ENCODE data around the gene TMC1. TPM values are rescaled to one million over a fixed set of nuclear protein-coding genes. Genes with fewer than 3 reads are reported as not detected.

TMC1 gene
- total and polyA plus RNA-seq, 2 of the 8 experiments (the other 6 are each of a cell fraction or from before 2014, with no cell fraction given): 0.95 to 0.98 TPM

DNA sequence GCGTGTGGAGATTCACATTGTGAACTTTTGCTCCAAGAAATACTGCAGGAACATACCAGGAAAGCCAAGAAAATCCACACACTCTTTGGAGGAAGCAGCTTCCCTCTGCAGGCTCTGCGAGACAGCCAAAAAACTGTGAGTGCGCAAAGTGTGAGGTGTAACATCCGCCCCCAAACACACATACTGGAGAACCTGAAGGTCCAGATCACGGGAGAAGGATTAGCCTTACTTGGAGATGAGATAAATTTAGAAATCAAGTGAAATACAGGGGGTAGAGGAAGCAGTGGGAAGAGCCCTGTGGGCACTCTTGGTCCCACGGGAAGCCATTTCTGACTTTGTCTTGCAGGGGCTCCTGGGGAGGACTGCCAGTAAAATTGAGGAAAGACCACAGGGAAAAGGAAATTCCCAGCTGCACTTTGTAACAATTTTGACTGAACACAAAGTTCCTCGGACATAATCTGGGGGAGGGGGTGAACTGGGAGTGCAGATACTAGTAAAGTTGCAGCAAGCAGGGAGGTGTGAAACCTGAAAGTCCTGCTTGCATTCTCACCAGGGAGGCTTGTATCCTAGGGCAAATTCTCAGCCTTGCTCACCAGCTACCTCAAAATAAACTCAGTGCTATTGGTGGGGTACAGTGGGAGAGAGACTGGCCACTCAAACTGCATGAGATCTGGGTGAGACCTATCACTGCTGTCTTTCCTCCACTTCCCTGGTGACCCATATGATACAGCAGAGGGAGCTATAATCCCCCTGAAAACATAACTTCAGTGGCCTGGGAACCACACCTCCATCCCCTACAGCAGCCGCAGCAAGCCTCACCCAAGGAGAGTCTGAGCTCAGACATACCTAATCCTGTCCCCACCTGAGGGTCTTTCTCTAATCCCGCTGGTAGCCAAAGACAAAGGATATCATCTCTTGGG, 322.4 kb downstream of the TMC1 start:
- DNase-seq (ENCODE audit: low read depth in 1 of 2, low spot score in 2 of 2) (no peak), FAIRE-seq (peak; percentile 57)
- no peak overlapping the region for H4K5ac ChIP-seq (ENCODE audit: insufficient read length, low read depth, low read length)
- no peak overlapping the region; the same call in 1 of the 2 replicates for H4K8ac ChIP-seq (ENCODE audit: extremely low read depth, insufficient read depth, low read length)
- no peak overlapping the region for H3K14ac ChIP-seq (ENCODE audit: insufficient read length)
- WGBS, 2 experiments (ENCODE audit: extremely low coverage in 1 of 2, insufficient coverage in 1 of 2, insufficient read length in 1 of 2, insufficient replicate concordance in 2 of 2, low coverage in 1 of 2, low lambda C conversion rate in 2 of 2, missing lambda C conversion rate in 1 of 2): 86% methylated on average over 9 of the region's 9 CpGs; no CpG with 5 or more reads in 1 of the 2 experiments
- POLR2A ChIA-PET (ENCODE audit: partially characterized antibody): interaction anchor here (0.9 kb wide), 1 partner anchor 478 kb away, joined by 3 read pairs; no protein-coding TSS in a partner anchor
- H3K27ac ChIP-seq (ENCODE audit: low read depth, low read length): no peak overlapping the region
- H3K23ac ChIP-seq (ENCODE audit: insufficient read length): no peak overlapping the region
- no peaks in the 10 kb centered on the region for H3K79me2 ChIP-seq (ENCODE audit: control insufficient read depth in 1 of 2, insufficient read depth in 2 of 2, low read length in 2 of 2)
- no peak overlapping the region for H3K4me3 ChIP-seq (ENCODE audit: extremely low read depth in 1 of 4, insufficient read depth in 2 of 4, low read depth in 3 of 4, low read length in 4 of 4)
- no peak overlapping the region for H2BK20ac ChIP-seq (ENCODE audit: low read length)
- H3K9me3 ChIP-seq (ENCODE audit: insufficient read depth in 2 of 2, low read depth in 1 of 2, low read length in 1 of 2): peaks cover 2 to 13% of the 10 kb centered on the region in 2 experiments; a peak in 2 of 4 replicates
- no peak overlapping the region for H2AK5ac ChIP-seq (ENCODE audit: low read depth, low read length)
- H2BK5ac ChIP-seq (ENCODE audit: low read depth, low read length): no peak overlapping the region
- H2BK12ac ChIP-seq (ENCODE audit: low read depth, low read length): no peak overlapping the region
- H3K79me1 ChIP-seq (ENCODE audit: low read depth, low read length): no peaks in the 10 kb centered on the region
- H3K56ac ChIP-seq (replicated peaks; ENCODE audit: insufficient read length, low read depth, low read length): no peak overlapping the region
- H3K4ac ChIP-seq (replicated peaks; ENCODE audit: insufficient read length, low read depth, low read length): no peak overlapping the region
- no peak overlapping the region for H4K91ac ChIP-seq (replicated peaks; ENCODE audit: insufficient read length, low read length)
- H3K18ac ChIP-seq (ENCODE audit: extremely low read depth, low read length): no peak overlapping the region
- no peak overlapping the region for H2BK15ac ChIP-seq (ENCODE audit: low read length)
- H3K4me1 ChIP-seq (replicated peaks in 1 of 4; ENCODE audit: control insufficient read depth in 3 of 4, insufficient read depth in 4 of 4, low read length in 3 of 4): peaks cover 0 to 2% (median 0%) of the 10 kb centered on the region in 4 experiments; a peak in 1 of 7 replicates
- no peak overlapping the region for H3K9ac ChIP-seq (replicated peaks in 1 of 4; ENCODE audit: extremely low read depth in 1 of 4, low read depth in 3 of 4, low read length in 3 of 4)
- CTCF ChIA-PET (ENCODE audit: partially characterized antibody): interaction anchor here (0.6 to 3.8 kb wide), 24 partner anchors 9 to 565 kb away, joined by 3 to 39 read pairs (median 3); no protein-coding TSS in a partner anchor
- H2BK120ac ChIP-seq (replicated peaks; ENCODE audit: low read depth, low read length): no peak overlapping the region
- no peaks in the 10 kb centered on the region for H4K20me1 ChIP-seq (replicated peaks in 1 of 2; ENCODE audit: control insufficient read depth in 1 of 2, insufficient read depth in 2 of 2, low read length in 2 of 2)
- peak overlapping the region; percentile 29 for H2AFZ ChIP-seq (ENCODE audit: low read length)
- no peak overlapping the region for H3K4me2 ChIP-seq (ENCODE audit: insufficient read depth in 1 of 2, low read depth in 2 of 2, low read length in 2 of 2)
- H3K27me3 ChIP-seq (replicated peaks in 1 of 4; ENCODE audit: control insufficient read depth in 3 of 4, extremely low read depth in 1 of 4, insufficient read depth in 3 of 4, low read length in 3 of 4): no peaks in the 10 kb centered on the region
- peaks cover 0 to 3% (median 0%) of the 10 kb centered on the region in 4 experiments; a peak in 1 of 8 replicates for H3K36me3 ChIP-seq (ENCODE audit: control insufficient read depth in 2 of 4, insufficient read depth in 4 of 4, low read length in 3 of 4)
- H3K23me2 ChIP-seq (ENCODE audit: low read depth, low read length): no peaks in the 10 kb centered on the region
- peak; percentile 54 to 61 for TF ChIP-seq RAD21 (IDR thresholded peaks at IDR 0.05 in 1 of 2, conservative IDR thresholded peaks at IDR 0.05 in 1 of 2; ENCODE audit: low read depth in 2 of 2, low read length in 2 of 2)
- TF ChIP-seq FOSL1 (IDR thresholded peaks at IDR 0.05; ENCODE audit: insufficient read depth, low read depth, low read length): no peak
- no peak for TF ChIP-seq EP300 (IDR thresholded peaks at IDR 0.05; ENCODE audit: borderline replicate concordance in 1 of 2, low read depth in 2 of 2, low read length in 2 of 2)

Measured in H1 (cell line).